ENCODE data around the gene PRSS33. TPM values are rescaled to one million over a fixed set of nuclear protein-coding genes. Genes with fewer than 3 reads are reported as not detected.

Gene PRSS33
- total and polyA plus RNA-seq, 2 of the 8 experiments (the other 6 are each of a cell fraction or from before 2014, with no cell fraction given), result 0.09 TPM; not detected in 1

- TF ChIP-seq CHD7 (IDR thresholded peaks at IDR 0.05; ENCODE audit: insufficient replicate concordance, low read length) (no peak), RBBP5 (IDR thresholded peaks at IDR 0.05; ENCODE audit: borderline replicate concordance, low read depth, low read length) (no peak), ATF3 (IDR thresholded peaks at IDR 0.05; ENCODE audit: insufficient read depth, low read depth, low read length) (no peak), POLR2AphosphoS5 (IDR thresholded peaks at IDR 0.05; ENCODE audit: low read depth, low read length) (no peak), RXRA (IDR thresholded peaks at IDR 0.05; ENCODE audit: insufficient read depth, low read depth, low read length) (no peak), SIX5 (IDR thresholded peaks at IDR 0.05; ENCODE audit: low read depth, low read length) (no peak), CREB1 (IDR thresholded peaks at IDR 0.05) (no peak), BCL11A (IDR thresholded peaks at IDR 0.05; ENCODE audit: low read depth in 2 of 2, low read length in 2 of 2) (no peak)
Measured at GRCh38 chr16:2828876-2829430, 41.6 kb upstream of the PRSS33 start (continued).
